Measurements from ENCODE around the gene DSE. TPM values are rescaled to one million over a fixed set of nuclear protein-coding genes. Genes with fewer than 3 reads are reported as not detected.

The DSE gene
- total RNA-seq, 1 donor from 2014 or later: 26.5 TPM

DNA sequence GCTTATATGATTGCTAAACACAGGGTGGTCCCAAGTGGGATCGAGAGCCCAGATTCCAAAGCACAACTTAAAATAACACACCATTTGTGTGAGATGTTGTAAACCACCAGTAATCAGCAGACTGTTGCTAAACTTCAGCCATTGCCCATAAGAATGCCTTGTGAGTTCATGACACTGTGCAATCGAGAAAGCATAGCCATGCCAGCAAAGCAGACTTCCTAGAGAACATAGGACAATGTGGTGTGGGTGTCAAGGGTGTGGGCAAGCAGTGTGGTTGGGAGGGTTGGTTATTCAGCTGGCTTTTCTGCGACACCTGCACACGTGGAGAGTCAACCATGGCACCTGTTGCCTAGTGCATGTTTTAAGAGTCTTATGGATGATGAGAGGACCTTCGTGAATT, 74.4 kb downstream of the DSE start:
- H3K9me3 Mint-ChIP-seq (ENCODE audit: unreplicated experiment): no peaks in the 10 kb centered on the region
- no peak for DNase-seq (ENCODE audit: low spot score)
- no peak overlapping the region for H3K4me3 Mint-ChIP-seq (ENCODE audit: unreplicated experiment)
- peaks cover 50% of the 10 kb centered on the region for H3K4me1 Mint-ChIP-seq (ENCODE audit: unreplicated experiment)
- no peaks in the 10 kb centered on the region for H3K36me3 Mint-ChIP-seq (ENCODE audit: low read depth, unreplicated experiment)
- TF ChIP-seq CTCF (IDR thresholded peaks at IDR 0.05; ENCODE audit: unreplicated experiment): no peak
- no peak overlapping the region for H3K27ac Mint-ChIP-seq (ENCODE audit: unreplicated experiment)
- peaks cover 5% of the 10 kb centered on the region for H3K27me3 Mint-ChIP-seq (ENCODE audit: unreplicated experiment)

GRCh38 chr6:116446399-116446798, 75.7 kb downstream of the DSE start:
- no peak for DNase-seq (ENCODE audit: low spot score)
- no peaks in the 10 kb centered on the region for H3K36me3 Mint-ChIP-seq (ENCODE audit: low read depth, unreplicated experiment)
- no peaks in the 10 kb centered on the region for H3K9me3 Mint-ChIP-seq (ENCODE audit: unreplicated experiment)
- peaks cover 59% of the 10 kb centered on the region for H3K4me1 Mint-ChIP-seq (ENCODE audit: unreplicated experiment)
- no peak for TF ChIP-seq CTCF (IDR thresholded peaks at IDR 0.05; ENCODE audit: unreplicated experiment)
- H3K4me3 Mint-ChIP-seq (ENCODE audit: unreplicated experiment): no peak overlapping the region
- H3K27me3 Mint-ChIP-seq (ENCODE audit: unreplicated experiment): peaks cover 5% of the 10 kb centered on the region
- no peak overlapping the region for H3K27ac Mint-ChIP-seq (ENCODE audit: unreplicated experiment)

GRCh38 chr6:116447052-116447451, 76.3 kb downstream of the DSE start:
- Mint-ChIP-seq H3K4me3 (ENCODE audit: unreplicated experiment) (no peak overlapping the region), H3K4me1 (ENCODE audit: unreplicated experiment) (peaks cover 59% of the 10 kb centered on the region), H3K27me3 (ENCODE audit: unreplicated experiment) (peaks cover 5% of the 10 kb centered on the region), H3K9me3 (ENCODE audit: unreplicated experiment) (no peaks in the 10 kb centered on the region), H3K36me3 (ENCODE audit: low read depth, unreplicated experiment) (no peaks in the 10 kb centered on the region), H3K27ac (ENCODE audit: unreplicated experiment) (no peak overlapping the region)
- no peak for DNase-seq (ENCODE audit: low spot score)
- TF ChIP-seq CTCF (IDR thresholded peaks at IDR 0.05; ENCODE audit: unreplicated experiment): no peak

DNA sequence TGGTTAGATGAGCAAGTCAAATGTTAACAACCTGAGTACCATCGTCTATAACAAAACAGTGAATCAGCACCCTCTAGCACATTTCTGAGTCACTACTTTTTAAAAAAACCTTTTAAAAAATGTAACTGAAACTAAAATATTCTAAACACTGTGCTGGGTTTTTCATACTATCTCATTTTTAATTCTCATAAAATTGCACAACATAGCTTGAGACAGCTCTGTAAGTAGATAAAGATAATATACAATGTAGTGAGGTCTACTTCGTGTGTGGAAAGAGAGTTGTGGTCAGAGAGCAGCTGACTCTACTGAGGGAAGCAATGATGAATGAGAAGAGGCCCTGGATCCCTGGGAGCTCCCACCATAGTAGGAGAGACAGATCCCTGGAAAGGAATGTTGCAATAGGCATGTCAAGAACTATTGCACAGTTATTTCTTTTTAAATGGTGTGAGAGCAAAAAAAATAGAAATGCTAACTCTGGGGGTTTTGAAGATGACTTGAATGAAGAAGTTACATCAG, 76.8 kb downstream of the DSE start:
- Mint-ChIP-seq H3K9me3 (ENCODE audit: unreplicated experiment) (no peaks in the 10 kb centered on the region), H3K27ac (ENCODE audit: unreplicated experiment) (no peak overlapping the region), H3K4me1 (ENCODE audit: unreplicated experiment) (peaks cover 57% of the 10 kb centered on the region), H3K4me3 (ENCODE audit: unreplicated experiment) (no peak overlapping the region), H3K27me3 (ENCODE audit: unreplicated experiment) (peaks cover 3% of the 10 kb centered on the region), H3K36me3 (ENCODE audit: low read depth, unreplicated experiment) (no peaks in the 10 kb centered on the region)
- no peak for TF ChIP-seq CTCF (IDR thresholded peaks at IDR 0.05; ENCODE audit: unreplicated experiment)
- DNase-seq (ENCODE audit: low spot score): no peak

GRCh38 chr6:116449565-116449964, 78.8 kb downstream of the DSE start:
- DNase-seq (ENCODE audit: low spot score): no peak
- Mint-ChIP-seq H3K4me3 (ENCODE audit: unreplicated experiment) (no peak overlapping the region), H3K9me3 (ENCODE audit: unreplicated experiment) (no peaks in the 10 kb centered on the region), H3K4me1 (ENCODE audit: unreplicated experiment) (peaks cover 48% of the 10 kb centered on the region), H3K27me3 (ENCODE audit: unreplicated experiment) (peaks cover 2% of the 10 kb centered on the region), H3K36me3 (ENCODE audit: low read depth, unreplicated experiment) (no peaks in the 10 kb centered on the region), H3K27ac (ENCODE audit: unreplicated experiment) (no peak overlapping the region)
- no peak for TF ChIP-seq CTCF (IDR thresholded peaks at IDR 0.05; ENCODE audit: unreplicated experiment)
